ENCODE results near the gene CERS6.
"Not testable (repeated sequence)": the region's sequence is repeated elsewhere in the genome, so short reads cannot be mapped to it uniquely, and the experiment has no call there.

The CERS6 gene

GRCh38 chr2:168662651-168663208, 206.7 kb downstream of the CERS6 start:
- no peak for DNase-seq (ENCODE audit: low read depth in 4 of 4, low spot score in 1 of 4)

GRCh38 chr2:168663993-168664392, 207.9 kb downstream of the CERS6 start:
- DNase-seq (ENCODE audit: low read depth in 4 of 4, low spot score in 1 of 4) = no peak

- not testable (repeated sequence) for DNase-seq (ENCODE audit: low read depth in 4 of 4, low spot score in 1 of 4)
These were observed 208.6 kb downstream of the CERS6 start for GRCh38 chr2:168664715-168665114.

GRCh38 chr2:168666339-168666738, 210.3 kb downstream of the CERS6 start:
- DNase-seq (ENCODE audit: low read depth in 4 of 4, low spot score in 1 of 4) = no peak

GRCh38 chr2:168667156-168667555, 211.1 kb downstream of the CERS6 start:
- no peak for DNase-seq (ENCODE audit: low read depth in 4 of 4, low spot score in 1 of 4)

GRCh38 chr2:168669151-168669550, 213.1 kb downstream of the CERS6 start:
- no peak for DNase-seq (ENCODE audit: low read depth in 4 of 4, low spot score in 1 of 4)

GRCh38 chr2:168670478-168670877, 214.4 kb downstream of the CERS6 start:
- no peak for DNase-seq (ENCODE audit: low read depth in 4 of 4, low spot score in 1 of 4)

- no peak for DNase-seq (ENCODE audit: low read depth in 4 of 4, low spot score in 1 of 4)
These were observed 215.9 kb downstream of the CERS6 start for GRCh38 chr2:168671932-168672331.

GRCh38 chr2:168673265-168674189, 217.5 kb downstream of the CERS6 start:
- DNase-seq (ENCODE audit: low read depth in 4 of 4, low spot score in 1 of 4) = no peak

- DNase-seq (ENCODE audit: low read depth in 4 of 4, low spot score in 1 of 4) = no peak
These were observed 222.2 kb downstream of the CERS6 start for GRCh38 chr2:168678153-168678853.

GRCh38 chr2:168679081-168679480, 223.0 kb downstream of the CERS6 start:
- DNase-seq (ENCODE audit: low read depth in 4 of 4, low spot score in 1 of 4) = no peak

- DNase-seq (ENCODE audit: low read depth in 4 of 4, low spot score in 1 of 4) = no peak
These were observed 223.8 kb downstream of the CERS6 start for GRCh38 chr2:168679741-168680310.

- DNase-seq (ENCODE audit: low read depth in 4 of 4, low spot score in 1 of 4) = no peak
These were observed 227.9 kb downstream of the CERS6 start for GRCh38 chr2:168683996-168684395.

- DNase-seq (ENCODE audit: low read depth in 4 of 4, low spot score in 1 of 4) = no peak
These were observed 229.0 kb downstream of the CERS6 start for GRCh38 chr2:168684921-168685599.

GRCh38 chr2:168685600-168686451, 229.8 kb downstream of the CERS6 start:
- DNase-seq (ENCODE audit: low read depth in 4 of 4, low spot score in 1 of 4) = no peak

GRCh38 chr2:168686452-168687191, 230.6 kb downstream of the CERS6 start:
- no peak for DNase-seq (ENCODE audit: low read depth in 4 of 4, low spot score in 1 of 4)

GRCh38 chr2:168687314-168687713, 231.2 kb downstream of the CERS6 start:
- no peak for DNase-seq (ENCODE audit: low read depth in 4 of 4, low spot score in 1 of 4)

- no peak for DNase-seq (ENCODE audit: low read depth in 4 of 4, low spot score in 1 of 4)
These were observed 234.4 kb downstream of the CERS6 start for GRCh38 chr2:168690381-168690885.

- no peak for DNase-seq (ENCODE audit: low read depth in 4 of 4, low spot score in 1 of 4)
These were observed 235.1 kb downstream of the CERS6 start for GRCh38 chr2:168691221-168691620.

Data from stimulated activated CD4-positive, alpha-beta T cell treated with anti-CD3 and anti-CD28 coated beads, Interleukin-1b, Interleukin-23, amount 100 ng/mL, for 24 hours (primary cell).